ENCODE measurements around the gene TMEM79. TPM values are rescaled to one million over a fixed set of nuclear protein-coding genes. Genes with fewer than 3 reads are reported as not detected.

TMEM79 gene
- total and polyA plus RNA-seq, 2 experiments from 2014 or later, result 0.97 to 1.5 TPM

GRCh38 chr1:156245451-156246232, 38.5 kb upstream of the TMEM79 start:
- Histone ChIP-seq H3K36me3 (ENCODE audit: insufficient read depth) (no peaks in the 10 kb centered on the region), H4K20me1 (replicated peaks; ENCODE audit: insufficient read depth) (no peaks in the 10 kb centered on the region), H3K4me2 (peak overlapping the region; percentile 91), H3K4me1 (ENCODE audit: insufficient read depth) (peaks cover 33% of the 10 kb centered on the region), H3K79me2 (replicated peaks; ENCODE audit: insufficient read depth) (no peaks in the 10 kb centered on the region), H3K27me3 (ENCODE audit: insufficient read depth) (no peaks in the 10 kb centered on the region), H3K27ac (ENCODE audit: low read depth) (no peak overlapping the region), H2AFZ (peak overlapping the region; percentile 93), H3K9me2 (ENCODE audit: insufficient read depth) (no peaks in the 10 kb centered on the region), H3F3A (replicated peaks; ENCODE audit: low read depth) (peaks cover 15% of the 10 kb centered on the region), H3K4me3 (peak overlapping the region; percentile 64)
- ATAC-seq, result peak; percentile 43
- H3K4me3 Mint-ChIP-seq, result peak overlapping the region; percentile 78
- peaks cover 21% of the 10 kb centered on the region for H3K27me3 Mint-ChIP-seq (ENCODE audit: insufficient read depth, low read depth, poor library complexity)
- peak; percentile 75 for DNase-seq (ENCODE audit: low spot score)
- no peak overlapping the region for H3K27ac Mint-ChIP-seq
- TF ChIP-seq JUNB (IDR thresholded peaks at IDR 0.05; ENCODE audit: unreplicated experiment) (no peak), ETS1 (IDR thresholded peaks at IDR 0.05) (no peak), POLR2AphosphoS5 (IDR thresholded peaks at IDR 0.05; ENCODE audit: low read depth) (peak; percentile 48)
- no peaks in the 10 kb centered on the region for H3K9me3 Mint-ChIP-seq
- H3K36me3 Mint-ChIP-seq (ENCODE audit: low read depth), result peaks cover 15% of the 10 kb centered on the region
- H3K4me1 Mint-ChIP-seq, result peaks cover 34% of the 10 kb centered on the region

GRCh38 chr1:156246241-156246780, 37.8 kb upstream of the TMEM79 start:
- Histone ChIP-seq H2AFZ (peak overlapping the region; percentile 81; the same call in 1 of the 2 replicates), H3K27me3 (ENCODE audit: insufficient read depth) (no peaks in the 10 kb centered on the region), H4K20me1 (replicated peaks; ENCODE audit: insufficient read depth) (no peaks in the 10 kb centered on the region), H3K27ac (ENCODE audit: low read depth) (no peak overlapping the region), H3K9me2 (ENCODE audit: insufficient read depth) (no peaks in the 10 kb centered on the region), H3F3A (replicated peaks; ENCODE audit: low read depth) (peaks cover 13% of the 10 kb centered on the region), H3K36me3 (ENCODE audit: insufficient read depth) (no peaks in the 10 kb centered on the region), H3K79me2 (replicated peaks; ENCODE audit: insufficient read depth) (no peaks in the 10 kb centered on the region), H3K4me3 (peak overlapping the region; percentile 64), H3K4me2 (peak overlapping the region; percentile 91), H3K4me1 (ENCODE audit: insufficient read depth) (peaks cover 33% of the 10 kb centered on the region)
- peaks cover 20% of the 10 kb centered on the region for H3K36me3 Mint-ChIP-seq (ENCODE audit: low read depth)
- H3K4me3 Mint-ChIP-seq, result peak overlapping the region; percentile 62
- peaks cover 16% of the 10 kb centered on the region for H3K27me3 Mint-ChIP-seq (ENCODE audit: insufficient read depth, low read depth, poor library complexity)
- H3K27ac Mint-ChIP-seq, result no peak overlapping the region
- ATAC-seq, result peak; percentile 0; the same call in 2 of the 3 replicates
- peak; percentile 38 for DNase-seq (ENCODE audit: low spot score)
- H3K4me1 Mint-ChIP-seq, result peaks cover 34% of the 10 kb centered on the region
- H3K9me3 Mint-ChIP-seq, result no peaks in the 10 kb centered on the region
- TF ChIP-seq CREB1 (CRISPR knock-in tag; IDR thresholded peaks at IDR 0.05; ENCODE audit: low read depth) (no peak), NANOG (IDR thresholded peaks at IDR 0.05; ENCODE audit: borderline replicate concordance) (no peak), ZNF462 (CRISPR knock-in tag; IDR thresholded peaks at IDR 0.05) (no peak), CTCF (conservative IDR thresholded peaks at IDR 0.05; ENCODE audit: low read depth in 2 of 2) (no peak), ETS1 (IDR thresholded peaks at IDR 0.05) (no peak), STAT1 (IDR thresholded peaks at IDR 0.05; ENCODE audit: unreplicated experiment) (no peak), EZH2 (IDR thresholded peaks at IDR 0.05; ENCODE audit: low read depth, unreplicated experiment) (no peak), JUNB (IDR thresholded peaks at IDR 0.05; ENCODE audit: unreplicated experiment) (no peak)

All from GM23338 (cell line).